DMS53 (cell line): ENCODE results near the gene GALNT18.

Experiments used
- DNase-seq: peaks from one replicate; lab custom pipeline; 2025; lab: John Stamatoyannopoulos, UW

GALNT18 gene

GRCh38 chr11:11587122-11587521 is 34.7 kb downstream of the GALNT18 start:
- no peak for DNase-seq

GRCh38 chr11:11586465-11586864 is 35.3 kb downstream of the GALNT18 start:
- no peak for DNase-seq

GRCh38 chr11:11584937-11585336 is 36.9 kb downstream of the GALNT18 start:
- DNase-seq: no peak

GRCh38 chr11:11584530-11584810 is 37.3 kb downstream of the GALNT18 start:
- peak; percentile 83 for DNase-seq

- DNase-seq: no peak
These were observed 37.8 kb downstream of the GALNT18 start for GRCh38 chr11:11583801-11584529.

- DNase-seq: no peak
These were observed 39.6 kb downstream of the GALNT18 start for GRCh38 chr11:11582011-11582701.

- DNase-seq: no peak
These were observed 40.3 kb downstream of the GALNT18 start for GRCh38 chr11:11581481-11581880.

GRCh38 chr11:11580841-11581411 is 40.9 kb downstream of the GALNT18 start:
- DNase-seq: peak; percentile 32

GRCh38 chr11:11580012-11580411 is 41.8 kb downstream of the GALNT18 start:
- DNase-seq: no peak

GRCh38 chr11:11579012-11579988 is 42.5 kb downstream of the GALNT18 start:
- DNase-seq: no peak

- no peak for DNase-seq
These were observed 43.6 kb downstream of the GALNT18 start for GRCh38 chr11:11577932-11578911.

- DNase-seq: no peak
These were observed 44.5 kb downstream of the GALNT18 start for GRCh38 chr11:11577251-11577855.

GRCh38 chr11:11574373-11575287 is 47.2 kb downstream of the GALNT18 start:
- DNase-seq: no peak

- DNase-seq: no peak
These were observed 49.4 kb downstream of the GALNT18 start for GRCh38 chr11:11572386-11572785.

- no peak for DNase-seq
These were observed 49.9 kb downstream of the GALNT18 start for GRCh38 chr11:11571893-11572292.

GRCh38 chr11:11570823-11571222 is 51.0 kb downstream of the GALNT18 start:
- DNase-seq: no peak

GRCh38 chr11:11569936-11570491 is 51.8 kb downstream of the GALNT18 start:
- DNase-seq: no peak

- no peak for DNase-seq
These were observed 53.1 kb downstream of the GALNT18 start for GRCh38 chr11:11568651-11569229.
